ENCODE results near the gene SLC23A2. TPM values are rescaled to one million over a fixed set of nuclear protein-coding genes. Genes with fewer than 3 reads are reported as not detected.
"Not testable (repeated sequence)": the region's sequence is repeated elsewhere in the genome, so short reads cannot be mapped to it uniquely, and the experiment has no call there.

Gene SLC23A2
- total and polyA plus RNA-seq, 8 donors: 4.3 to 12.9 (median 8.8) TPM

- Histone ChIP-seq H3K9me3 (no peaks in the 10 kb centered on the region), H3K27me3 (no peaks in the 10 kb centered on the region), H3K36me3 (no peaks in the 10 kb centered on the region), H3K4me3 (no peak overlapping the region), H3K27ac (no peak overlapping the region), H3K4me1 (no peaks in the 10 kb centered on the region)
- no peak for FAIRE-seq
- DNase-seq: no peak
- intact Hi-C loops (cut with DNase I): no loop called here
- ATAC-seq: no peak
- WGBS, 2 donors: 91 to 95% methylated on average over 4 of the region's 4 CpGs
- no peak for TF ChIP-seq CTCF (IDR thresholded peaks at IDR 0.05)
These were observed 23.7 kb upstream of the SLC23A2 start for GRCh38 chr20:5024982-5025381.

GRCh38 chr20:5024103-5024502 lies 22.8 kb upstream of the SLC23A2 start:
- DNase-seq (no peak), FAIRE-seq (no peak), ATAC-seq (no peak)
- Histone ChIP-seq H3K4me1 (no peaks in the 10 kb centered on the region), H3K4me3 (no peak overlapping the region), H3K36me3 (no peaks in the 10 kb centered on the region), H3K27ac (no peak overlapping the region), H3K27me3 (no peaks in the 10 kb centered on the region), H3K9me3 (no peaks in the 10 kb centered on the region)
- intact Hi-C loops (cut with DNase I): no loop called here
- 82 to 88% methylated on average over 6 of the region's 6 CpGs for WGBS, 2 donors
- no peak for TF ChIP-seq CTCF (IDR thresholded peaks at IDR 0.05)

GRCh38 chr20:5023171-5023570 lies 21.9 kb upstream of the SLC23A2 start:
- H3K36me3 ChIP-seq; H3K27ac ChIP-seq; H3K9me3 ChIP-seq; intact Hi-C loops (cut with DNase I); DNase-seq; H3K27me3 ChIP-seq; H3K4me3 ChIP-seq; ATAC-seq; H3K4me1 ChIP-seq; FAIRE-seq: not testable (repeated sequence)
- WGBS, 2 donors: 90 to 91% methylated on average over 4 of the region's 4 CpGs

- DNase-seq: no peak
These were observed 19.4 kb upstream of the SLC23A2 start for GRCh38 chr20:5020760-5021159.

GRCh38 chr20:5013682-5014447 lies 12.6 kb upstream of the SLC23A2 start:
- H3K27ac ChIP-seq: no peak overlapping the region
- no peaks in the 10 kb centered on the region for H3K4me1 ChIP-seq
- no peak overlapping the region for H3K4me3 ChIP-seq
- DNase-seq (no peak), ATAC-seq (no peak), FAIRE-seq (no peak)
- intact Hi-C loops (cut with DNase I): no loop called here
- no peaks in the 10 kb centered on the region for H3K27me3 ChIP-seq
- WGBS, 2 donors: 73 to 74% methylated on average over 8 of the region's 8 CpGs
- no peaks in the 10 kb centered on the region for H3K36me3 ChIP-seq
- H3K9me3 ChIP-seq: no peaks in the 10 kb centered on the region
- no peak for TF ChIP-seq CTCF (IDR thresholded peaks at IDR 0.05)

More at GRCh38 chr20:5020760-5021159, 19.4 kb upstream of the SLC23A2 start:
- no peaks in the 10 kb centered on the region for H3K4me1 ChIP-seq
- no peak for TF ChIP-seq CTCF (IDR thresholded peaks at IDR 0.05)
- no peaks in the 10 kb centered on the region for H3K36me3 ChIP-seq
- H3K4me3 ChIP-seq: no peak overlapping the region
- ATAC-seq: no peak
- no peak overlapping the region for H3K27ac ChIP-seq
- no peak for FAIRE-seq
- WGBS, 2 donors: 70 to 75% methylated on average over 5 of the region's 5 CpGs
- intact Hi-C loops (cut with DNase I): no loop called here
- H3K9me3 ChIP-seq: no peaks in the 10 kb centered on the region
- no peaks in the 10 kb centered on the region for H3K27me3 ChIP-seq
